H9 (cell line): Measurements from ENCODE around the gene CFAP410. TPM values are rescaled to one million over a fixed set of nuclear protein-coding genes. Genes with fewer than 3 reads are reported as not detected.

Source experiments
- DNase-seq: peaks from one replicate; pipeline ENCODE4 v3.0.0-alpha.2; 2017
- H2AFZ ChIP-seq: one replicate; pipeline ENCODE4 v1.6.1; 2013; ENCODE audit warnings: mild to moderate bottlenecking, low read length, control low read depth, moderate library complexity
- H2AK5ac ChIP-seq: 2 replicates; pipeline ENCODE4 v1.6.1; 2013; ENCODE audit warnings: low read length, control low read depth, mixed read lengths; ENCODE audit not compliant: insufficient read length
- H2BK120ac ChIP-seq: one replicate; pipeline ENCODE4 v1.6.1; 2013; ENCODE audit warnings: low read depth, mild to moderate bottlenecking, low read length, control low read depth, inconsistent platforms; ENCODE audit not compliant: poor library complexity, severe bottlenecking
- H2BK12ac ChIP-seq: 2 replicates; pipeline ENCODE4 v1.6.1; 2013; ENCODE audit warnings: low read length, control low read depth, mixed read lengths, low read depth; ENCODE audit not compliant: insufficient read length
- H2BK15ac ChIP-seq: 2 replicates; pipeline ENCODE4 v1.6.1; 2013; ENCODE audit warnings: low read depth, low read length, control low read depth
- H2BK20ac ChIP-seq: one replicate; pipeline ENCODE4 v1.6.1; 2013; ENCODE audit warnings: low read depth, mild to moderate bottlenecking, low read length, control low read depth, inconsistent platforms; ENCODE audit not compliant: poor library complexity, severe bottlenecking
- H2BK5ac ChIP-seq: 2 replicates; pipeline ENCODE4 v1.6.1; 2013; ENCODE audit warnings: low read length, control low read depth, mixed read lengths; ENCODE audit not compliant: insufficient read length
- H3K14ac ChIP-seq: 2 replicates; pipeline ENCODE4 v1.6.1; 2013; ENCODE audit warnings: low read length, control low read depth; ENCODE audit not compliant: insufficient read depth
- H3K18ac ChIP-seq: 2 replicates; pipeline ENCODE4 v1.6.1; 2013; ENCODE audit warnings: low read depth, mild to moderate bottlenecking, mixed read lengths, low read length, control low read depth; ENCODE audit not compliant: insufficient read length
- H3K23ac ChIP-seq: 2 replicates; pipeline ENCODE4 v1.6.1; 2013; ENCODE audit warnings: low read length, control low read depth, mixed read lengths, low read depth; ENCODE audit not compliant: insufficient read length
- H3K23me2 ChIP-seq: 2 replicates; pipeline ENCODE4 v1.6.1; 2013; ENCODE audit warnings: low read depth, mild to moderate bottlenecking, mixed read lengths, low read length, control low read depth; ENCODE audit not compliant: insufficient read length, poor library complexity, severe bottlenecking
- H3K27ac ChIP-seq: 2 replicates; pipeline ENCODE4 v1.5.1; 2013; ENCODE audit warnings: low read length, control low read depth, mixed read lengths, low read depth; ENCODE audit not compliant: insufficient read length
- H3K27me3 ChIP-seq: 2 replicates; pipeline ENCODE4 v1.6.1; 2013; ENCODE audit warnings: low read length, control low read depth, inconsistent platforms; ENCODE audit not compliant: insufficient read depth
- H3K4ac ChIP-seq: 2 replicates; pipeline ENCODE4 v1.6.1; 2013; ENCODE audit warnings: low read depth, mild to moderate bottlenecking, control low read depth, inconsistent platforms, low read length, moderate library complexity
- H3K4me1 ChIP-seq: 2 replicates; pipeline ENCODE4 v1.6.1; 2013; ENCODE audit warnings: low read length, control low read depth, inconsistent platforms; ENCODE audit not compliant: insufficient read depth
- H3K4me2 ChIP-seq: 2 replicates; pipeline ENCODE4 v1.6.1; 2013; ENCODE audit warnings: low read length, control low read depth, mixed read lengths; ENCODE audit not compliant: insufficient read length, insufficient read depth
- H3K56ac ChIP-seq: 2 replicates; pipeline ENCODE4 v1.6.1; 2013; ENCODE audit warnings: low read depth, mild to moderate bottlenecking, mixed read lengths, low read length, control low read depth; ENCODE audit not compliant: insufficient read length
- H3K79me1 ChIP-seq: 2 replicates; pipeline ENCODE4 v1.6.1; 2013; ENCODE audit warnings: low read depth, mild to moderate bottlenecking, moderate library complexity, low read length, control low read depth, inconsistent platforms; ENCODE audit not compliant: insufficient read depth, poor library complexity, severe bottlenecking
- H3K79me2 ChIP-seq: 2 replicates; pipeline ENCODE4 v1.6.1; 2013; ENCODE audit warnings: low read length, control low read depth, inconsistent platforms; ENCODE audit not compliant: insufficient read depth
- H3K9ac ChIP-seq: 2 replicates; pipeline ENCODE4 v1.6.1; 2013; ENCODE audit warnings: low read length, control low read depth, mixed read lengths; ENCODE audit not compliant: insufficient read length; ENCODE audit errors: extremely low read depth
- H3K9me3 ChIP-seq: one replicate; pipeline ENCODE4 v1.6.1; 2013; ENCODE audit warnings: low read depth, low read length, inconsistent platforms; ENCODE audit not compliant: control insufficient read depth
- H3T11ph ChIP-seq: one replicate; pipeline ENCODE4 v1.6.1; 2013; ENCODE audit warnings: mild to moderate bottlenecking, low read length, control low read depth, inconsistent platforms
- H4K20me1 ChIP-seq: one replicate; pipeline ENCODE4 v1.6.1; 2013; ENCODE audit not compliant: control insufficient read depth, insufficient read length, insufficient read depth
- H4K5ac ChIP-seq: 2 replicates; pipeline ENCODE4 v1.6.1; 2013; ENCODE audit warnings: low read depth, mild to moderate bottlenecking, mixed read lengths, low read length, control low read depth; ENCODE audit not compliant: insufficient read length
- H4K8ac ChIP-seq: replicated peaks from 2 replicates; pipeline ENCODE4 v1.6.1; 2013; ENCODE audit warnings: low read length, control low read depth, mixed read lengths, low read depth; ENCODE audit not compliant: insufficient read length
- H4K91ac ChIP-seq: 2 replicates; pipeline ENCODE4 v1.6.1; 2013; ENCODE audit warnings: low read depth, mild to moderate bottlenecking, moderate library complexity, mixed read lengths, low read length, control low read depth; ENCODE audit not compliant: insufficient read length
- H3K27ac Mint-ChIP-seq, 3 experiments: 2 replicates in 2 of 3; 3 replicates in 1 of 3; pipeline ENCODE4 v1.8.0; 2020 to 2021; ENCODE audit warnings: mixed read lengths in 3 of 3, mild to moderate bottlenecking in 1 of 3, moderate library complexity in 1 of 3
- H3K27me3 Mint-ChIP-seq: 2 replicates; pipeline ENCODE4 v1.8.0; 2021; ENCODE audit warnings: low read depth, mild to moderate bottlenecking, moderate library complexity, mixed read lengths
- H3K36me3 Mint-ChIP-seq, 3 experiments: 2 replicates in 2 of 3; 3 replicates in 1 of 3; pipeline ENCODE4 v1.8.0; 2020 to 2021; ENCODE audit warnings: low read depth in 3 of 3, mixed read lengths in 3 of 3; ENCODE audit not compliant: insufficient read depth in 1 of 3
- H3K4me1 Mint-ChIP-seq, 2 experiments: 2 replicates each; pipeline ENCODE4 v1.8.0; 2020; ENCODE audit warnings: mixed read lengths in 2 of 2
- H3K4me3 Mint-ChIP-seq, 2 experiments: 2 replicates in 1 of 2; 3 replicates in 1 of 2; pipeline ENCODE4 v1.8.0; 2020 to 2021; ENCODE audit warnings: mild to moderate bottlenecking in 2 of 2, mixed read lengths in 2 of 2, moderate library complexity in 1 of 2
- H3K9me3 Mint-ChIP-seq, 2 experiments: 2 replicates in 1 of 2; 3 replicates in 1 of 2; pipeline ENCODE4 v1.8.0; 2020; ENCODE audit warnings: mild to moderate bottlenecking in 2 of 2, mixed read lengths in 2 of 2, moderate library complexity in 1 of 2
- CTCF ChIP-seq: fragments of 200-600 bp; sonication (generic); conservative IDR thresholded peaks from 3 replicates; pipeline ENCODE4 v1.8.0; 2021; ENCODE audit warnings: antibody characterized with exemption, mild to moderate bottlenecking
- WGBS: extraction: QIAGEN DNeasy Blood & Tissue Kit; methylation state at CpG from one replicate; pipeline ENCODE4 v1.1.7; 2013; ENCODE audit warnings: missing lambda C conversion rate, low lambda C conversion rate, mixed read lengths; ENCODE audit not compliant: insufficient read length; ENCODE audit errors: extremely low coverage; 5-methylcytosine and 5-hydroxymethylcytosine counted together
- total RNA-seq: library from RNA; stranded (reverse); gene quantifications from 2 replicates; pipeline ENCODE4 v1.2.1, GENCODE V29; 2021

CFAP410 gene
- total RNA-seq, 1 experiment from 2014 or later, result 17.0 TPM

GRCh38 chr21:44378646-44379514 lies 39.7 kb upstream of the CFAP410 start:
- peaks cover 0 to 9% (median 4%) of the 10 kb centered on the region in 3 experiments; a peak in 4 of 7 replicates for H3K36me3 Mint-ChIP-seq
- H4K91ac ChIP-seq, result no peak overlapping the region
- no peak for DNase-seq
- H2AFZ ChIP-seq, result no peak overlapping the region
- H3K18ac ChIP-seq, result no peak overlapping the region
- peak overlapping the region in 1 of 3 experiments; percentile 26; a peak in 1 of 7 replicates for H3K27ac Mint-ChIP-seq
- H3K9me3 Mint-ChIP-seq, result peaks cover 21 to 24% of the 10 kb centered on the region in 2 experiments
- no peaks in the 10 kb centered on the region for H3K79me2 ChIP-seq
- H3T11ph ChIP-seq, result no peak overlapping the region
- H3K56ac ChIP-seq, result no peak overlapping the region
- no peaks in the 10 kb centered on the region for H3K27me3 ChIP-seq
- H3K14ac ChIP-seq, result no peak overlapping the region
- peaks cover 19 to 22% of the 10 kb centered on the region in 2 experiments for H3K4me1 Mint-ChIP-seq
- H3K27me3 Mint-ChIP-seq, result peaks cover 25% of the 10 kb centered on the region
- no peaks in the 10 kb centered on the region for H3K23me2 ChIP-seq
- no peak overlapping the region for H3K9ac ChIP-seq
- H3K79me1 ChIP-seq, result no peaks in the 10 kb centered on the region
- H3K9me3 ChIP-seq, result no peaks in the 10 kb centered on the region
- no peak for TF ChIP-seq CTCF
- H3K4me2 ChIP-seq, result no peak overlapping the region
- no peak overlapping the region for H2BK5ac ChIP-seq
- no peaks in the 10 kb centered on the region for H4K20me1 ChIP-seq
- no peak overlapping the region for H2BK15ac ChIP-seq
- no peak overlapping the region for H3K27ac ChIP-seq
- no peak overlapping the region for H4K5ac ChIP-seq
- H2BK20ac ChIP-seq, result no peak overlapping the region
- no peak overlapping the region for H4K8ac ChIP-seq
- no peak overlapping the region for H3K23ac ChIP-seq
- no peaks in the 10 kb centered on the region for H3K4me1 ChIP-seq
- no peak overlapping the region for H2BK12ac ChIP-seq
- H2BK120ac ChIP-seq, result no peak overlapping the region
- H2AK5ac ChIP-seq, result no peak overlapping the region
- H3K4ac ChIP-seq, result no peak overlapping the region
- H3K4me3 Mint-ChIP-seq, result no peak overlapping the region; a peak in 1 of 5 replicates
- WGBS, result no CpG with 5 or more reads among the region's 34 CpGs
